Astrocyte (in vitro differentiated cells and primary cell): ENCODE data around the gene STAG2.

Source experiments
- CTCF ChIP-seq: IDR thresholded peaks from 2 replicates; pipeline ENCODE4 v1.5.1; 2011; ENCODE audit warnings: low read depth, mild to moderate bottlenecking, inconsistent platforms, low read length, moderate library complexity; ENCODE audit not compliant: insufficient read depth
- EZH2 ChIP-seq: IDR thresholded peaks from 2 replicates; pipeline ENCODE4 v1.6.1; 2012; ENCODE audit warnings: mild to moderate bottlenecking, low read length, inconsistent platforms; ENCODE audit not compliant: insufficient read depth

- TF ChIP-seq CTCF (no peak), EZH2 (no peak)
Observed at GRCh38 chrX:124028182-124028581, 66.7 kb downstream of the STAG2 start.
